HepG2 (cell line): ENCODE data around the gene CFAP92. TPM values are rescaled to one million over a fixed set of nuclear protein-coding genes. Genes with fewer than 3 reads are reported as not detected.

Experiments
- ATRX ChIP-seq: sonication (generic); formaldehyde crosslinking; IDR thresholded peaks from 2 replicates; pipeline ENCODE4 v1.4.0; 2020; ENCODE audit warnings: missing genetic modification reagents, borderline replicate concordance
- E2F2 ChIP-seq: sonication (generic); formaldehyde crosslinking; IDR thresholded peaks from 2 replicates; pipeline ENCODE4 v1.4.0; 2020; ENCODE audit warnings: missing genetic modification reagents, borderline replicate concordance
- HDAC1 ChIP-seq: sonication (generic); formaldehyde crosslinking; IDR thresholded peaks from 2 replicates; pipeline ENCODE4 v1.5.1; 2020; ENCODE audit warnings: mild to moderate bottlenecking, missing genetic modification reagents
- HNRNPH1 ChIP-seq: fragments of 200-400 bp; formaldehyde crosslinking; optimal IDR thresholded peaks from 2 replicates; pipeline ENCODE3; 2017; ENCODE audit warnings: mild to moderate bottlenecking, low read depth, low read length
- LRRFIP1 ChIP-seq: sonication (generic); formaldehyde crosslinking; conservative IDR thresholded peaks from 2 replicates; pipeline ENCODE4 v1.4.0; 2020; ENCODE audit warnings: missing genetic modification reagents
- MED1 ChIP-seq: sonication (generic); formaldehyde crosslinking; IDR thresholded peaks from 2 replicates; pipeline ENCODE4 v1.4.0; 2020; ENCODE audit warnings: missing genetic modification reagents
- PCBP1 ChIP-seq: fragments of 200-400 bp; formaldehyde crosslinking; IDR thresholded peaks from 2 replicates; pipeline ENCODE4 v1.6.1; 2017; ENCODE audit warnings: mild to moderate bottlenecking, low read depth, low read length, borderline replicate concordance
- PRPF4 ChIP-seq: fragments of 200-400 bp; formaldehyde crosslinking; IDR thresholded peaks from 2 replicates; pipeline ENCODE4 v1.6.1; 2016; ENCODE audit warnings: low read length, low read depth; ENCODE audit not compliant: poor library complexity, severe bottlenecking
- SMAD9 ChIP-seq: sonication (generic); formaldehyde crosslinking; IDR thresholded peaks from 2 replicates; pipeline ENCODE4 v1.5.1; 2020; ENCODE audit warnings: mild to moderate bottlenecking, missing genetic modification reagents
- SMARCC2 ChIP-seq: fragments of 450-650 bp; IDR thresholded peaks from 2 replicates; pipeline ENCODE4 v1.6.1; 2017; ENCODE audit warnings: antibody characterized with exemption, mild to moderate bottlenecking
- SP5 ChIP-seq: IDR thresholded peaks from 2 replicates; pipeline ENCODE4 v1.6.1; 2016; ENCODE audit warnings: low read depth, borderline replicate concordance
- SRSF4 ChIP-seq: fragments of 200-400 bp; formaldehyde crosslinking; IDR thresholded peaks from one replicate; pipeline ENCODE4 v1.6.1; 2018; ENCODE audit warnings: mild to moderate bottlenecking, low read depth, low read length, moderate library complexity; ENCODE audit not compliant: poor library complexity, severe bottlenecking
- TBL1XR1 ChIP-seq: fragments of 150-350 bp; IDR thresholded peaks from 2 replicates; pipeline ENCODE4 v1.6.1; 2014; ENCODE audit warnings: borderline replicate concordance, low read length; ENCODE audit not compliant: partially characterized antibody
- THAP11 ChIP-seq: IDR thresholded peaks from 2 replicates; pipeline ENCODE4 v1.6.1; 2016; ENCODE audit warnings: missing biosample characterization, missing genetic modification reagents
- TSC22D2 ChIP-seq: sonication (generic); formaldehyde crosslinking; IDR thresholded peaks from 2 replicates; pipeline ENCODE4 v1.5.1; 2020; ENCODE audit warnings: missing genetic modification reagents, mild to moderate bottlenecking, borderline replicate concordance
- USF2 ChIP-seq, 2 experiments: sonication (generic) in 1 of 2; formaldehyde crosslinking in 1 of 2; IDR thresholded peaks; 2 replicates each; pipeline versions ENCODE4 v1.5.1 to v1.6.1; 2011 to 2020; ENCODE audit warnings: borderline replicate concordance in 1 of 2, low read depth in 1 of 2, low read length in 1 of 2, mild to moderate bottlenecking in 1 of 2, missing genetic modification reagents in 1 of 2, moderate library complexity in 1 of 2
- ZFAT ChIP-seq: sonication (generic); formaldehyde crosslinking; conservative IDR thresholded peaks from 2 replicates; pipeline ENCODE4 v1.8.1; 2023; ENCODE audit warnings: missing genetic modification reagents, inconsistent platforms
- ZNF207 ChIP-seq: fragments of 450-650 bp; IDR thresholded peaks from 2 replicates; pipeline ENCODE4 v1.6.1; 2016; ENCODE audit warnings: antibody characterized with exemption, borderline replicate concordance
- ZNF274 ChIP-seq: sonication (generic); formaldehyde crosslinking; IDR thresholded peaks from 2 replicates; pipeline ENCODE4 v1.5.1; 2020; ENCODE audit warnings: mild to moderate bottlenecking, missing genetic modification reagents
- ZNF343 ChIP-seq: sonication (generic); formaldehyde crosslinking; IDR thresholded peaks from 2 replicates; pipeline ENCODE4 v1.4.0; 2020; ENCODE audit warnings: mild to moderate bottlenecking, missing genetic modification reagents
- ZNF367 ChIP-seq: sonication (generic); formaldehyde crosslinking; IDR thresholded peaks from 2 replicates; pipeline ENCODE4 v1.4.0; 2020; ENCODE audit warnings: missing genetic modification reagents, borderline replicate concordance
- ZNF431 ChIP-seq: sonication (generic); formaldehyde crosslinking; IDR thresholded peaks from 2 replicates; pipeline ENCODE4 v1.9.0; 2022; ENCODE audit warnings: missing genetic modification reagents, low read depth, mild to moderate bottlenecking, borderline replicate concordance
- ZNF432 ChIP-seq: sonication (generic); formaldehyde crosslinking; IDR thresholded peaks from 2 replicates; pipeline ENCODE4 v1.5.0; 2020; ENCODE audit warnings: missing genetic modification reagents, mild to moderate bottlenecking, borderline replicate concordance
- ZSCAN9 ChIP-seq: IDR thresholded peaks from 2 replicates; pipeline ENCODE4 v1.6.1; 2016; ENCODE audit warnings: borderline replicate concordance
- polyA plus RNA-seq, 8 experiments: library from polyadenylated mRNA; depleted of rRNA in 3 of 8; stranded (reverse) in 7 of 8; unstranded in 1 of 8; fragments of >200 nt; fragmentation: Illumina TruSeq in 4 of 8; extraction: Trizol in 4 of 8; gene quantifications; 2 replicates each; pipeline versions ENCODE4 v1.2.1 to v1.2.3, GENCODE V29; 2011 to 2016; ENCODE audit warnings: low read depth in 4 of 8, missing spikeins in 1 of 8, mixed read lengths in 1 of 8; ENCODE audit not compliant: insufficient read depth in 1 of 8
- total RNA-seq, 5 experiments: library from RNA; depleted of rRNA; stranded (reverse); fragments of >200 nt; fragmentation: Illumina TruSeq; extraction: Trizol; gene quantifications; 2 replicates each; pipeline ENCODE4 v1.2.3, GENCODE V29; 2016; ENCODE audit warnings: low read depth in 1 of 5

The CFAP92 gene
- total and polyA plus RNA-seq, 2 of the 13 experiments (the other 11 are each of a cell fraction or from before 2014, with no cell fraction given): 0.18 to 0.46 TPM

GRCh38 chr3:128879125-128879969, 114.5 kb downstream of the CFAP92 start, which contains the start of gene ACAD9 (continued):
- TF ChIP-seq HDAC1 (CRISPR knock-in tag) (peak; percentile 97), ZFAT (no peak), ZNF274 (CRISPR knock-in tag) (peak; percentile 93), TSC22D2 (CRISPR knock-in tag) (no peak), SRSF4 (no peak), THAP11 (peak; percentile 95), LRRFIP1 (CRISPR knock-in tag) (no peak), ATRX (CRISPR knock-in tag) (no peak), PRPF4 (no peak), ZNF207 (no peak), USF2 (IDR thresholded peaks at IDR 0.05; ENCODE audit: low read depth, low read length) (peak; percentile 95), USF2 (CRISPR knock-in tag; IDR thresholded peaks at IDR 0.05; ENCODE audit: borderline replicate concordance) (peak; percentile 99; the same call in 1 of the 2 replicates), E2F2 (peak; percentile 99; the same call in 1 of the 2 replicates), MED1 (CRISPR knock-in tag) (peak; percentile 88), ZNF343 (CRISPR knock-in tag) (peak; percentile 77), SMARCC2 (no peak; the same call in 1 of the 2 replicates), SMAD9 (no peak; the same call in 1 of the 2 replicates), SP5 (CRISPR knock-in tag) (peak; percentile 43), PCBP1 (no peak), HNRNPH1 (no peak), ZSCAN9 (CRISPR knock-in tag) (peak; percentile 70; the same call in 1 of the 2 replicates), ZNF367 (CRISPR knock-in tag) (peak; percentile 94; the same call in 1 of the 2 replicates), TBL1XR1 (peak; percentile 61), ZNF432 (CRISPR knock-in tag) (no peak), ZNF431 (CRISPR knock-in tag) (peak; percentile 91)
